Tibial nerve (tissue), 4 donors: Measurements from ENCODE around the gene RUNX2. TPM values are rescaled to one million over a fixed set of nuclear protein-coding genes. Genes with fewer than 3 reads are reported as not detected.

Experiments
- DNase-seq, 2 donors: peaks; one replicate each; pipeline ENCODE4 v3.0.0-alpha.2; 2019; ENCODE audit warnings: low spot score in 2 of 2
- H3K27ac ChIP-seq, 4 donors: fragments of 200-600 bp; sonication (generic) in 3 of 4; one replicate each; pipeline ENCODE4 v1.5.1; 2017 to 2019; ENCODE audit warnings: mild to moderate bottlenecking in 1 of 4
- H3K27me3 ChIP-seq, 2 donors: fragments of 200-600 bp; sonication (generic) in 1 of 2; one replicate each; pipeline versions ENCODE4 v1.5.1 to v1.6.0; 2017 to 2019
- H3K36me3 ChIP-seq, 3 donors: fragments of 200-600 bp; sonication (generic); one replicate each; pipeline ENCODE4 v1.5.1; 2018 to 2019
- H3K4me1 ChIP-seq, 4 donors: fragments of 200-600 bp; sonication (generic) in 3 of 4; one replicate each; pipeline ENCODE4 v1.5.1; 2017 to 2019
- H3K4me3 ChIP-seq, 4 donors: fragments of 200-600 bp; sonication (generic) in 3 of 4; one replicate each; pipeline ENCODE4 v1.5.1; 2017 to 2019; ENCODE audit warnings: mild to moderate bottlenecking in 1 of 4, moderate library complexity in 1 of 4
- H3K9me3 ChIP-seq, 4 donors: fragments of 200-600 bp; sonication (generic) in 3 of 4; one replicate each; pipeline ENCODE4 v1.5.1; 2017 to 2019
- EP300 ChIP-seq, 2 donors: sonication (generic); formaldehyde crosslinking; IDR thresholded peaks; one replicate each; pipeline ENCODE4 v1.6.1; 2017; ENCODE audit warnings: antibody characterized with exemption in 2 of 2, mild to moderate bottlenecking in 1 of 2
- POLR2A ChIP-seq, 2 donors: fragments of 450-650 bp; IDR thresholded peaks; one replicate each; pipeline ENCODE4 v1.6.1; 2017; ENCODE audit warnings: antibody characterized with exemption in 2 of 2, mild to moderate bottlenecking in 2 of 2, moderate library complexity in 2 of 2
- WGBS, 2 donors: methylation state at CpG; one replicate each; pipeline ENCODE4 v1.1.5; 2018; 5-methylcytosine and 5-hydroxymethylcytosine counted together
- total RNA-seq, 4 donors: library from RNA; depleted of rRNA; stranded (reverse); fragments of >200 nt; gene quantifications; one replicate each; pipeline ENCODE4 v1.1.0, GENCODE V29; 2016
- TF ChIP-seq, protein P1 (sequence below), 5 experiments: fragments of 200-600 bp in 3 of 5; fragments of 450-650 bp in 2 of 5; sonication (generic) in 3 of 5; IDR thresholded peaks; one replicate each; pipeline ENCODE4 v1.5.1; 2016 to 2019; ENCODE audit warnings: antibody characterized with exemption in 5 of 5, mild to moderate bottlenecking in 3 of 5, moderate library complexity in 2 of 5

RUNX2 gene
- total RNA-seq, 4 donors from 2014 or later: 6.3 to 12.3 (median 7.8) TPM

DNA sequence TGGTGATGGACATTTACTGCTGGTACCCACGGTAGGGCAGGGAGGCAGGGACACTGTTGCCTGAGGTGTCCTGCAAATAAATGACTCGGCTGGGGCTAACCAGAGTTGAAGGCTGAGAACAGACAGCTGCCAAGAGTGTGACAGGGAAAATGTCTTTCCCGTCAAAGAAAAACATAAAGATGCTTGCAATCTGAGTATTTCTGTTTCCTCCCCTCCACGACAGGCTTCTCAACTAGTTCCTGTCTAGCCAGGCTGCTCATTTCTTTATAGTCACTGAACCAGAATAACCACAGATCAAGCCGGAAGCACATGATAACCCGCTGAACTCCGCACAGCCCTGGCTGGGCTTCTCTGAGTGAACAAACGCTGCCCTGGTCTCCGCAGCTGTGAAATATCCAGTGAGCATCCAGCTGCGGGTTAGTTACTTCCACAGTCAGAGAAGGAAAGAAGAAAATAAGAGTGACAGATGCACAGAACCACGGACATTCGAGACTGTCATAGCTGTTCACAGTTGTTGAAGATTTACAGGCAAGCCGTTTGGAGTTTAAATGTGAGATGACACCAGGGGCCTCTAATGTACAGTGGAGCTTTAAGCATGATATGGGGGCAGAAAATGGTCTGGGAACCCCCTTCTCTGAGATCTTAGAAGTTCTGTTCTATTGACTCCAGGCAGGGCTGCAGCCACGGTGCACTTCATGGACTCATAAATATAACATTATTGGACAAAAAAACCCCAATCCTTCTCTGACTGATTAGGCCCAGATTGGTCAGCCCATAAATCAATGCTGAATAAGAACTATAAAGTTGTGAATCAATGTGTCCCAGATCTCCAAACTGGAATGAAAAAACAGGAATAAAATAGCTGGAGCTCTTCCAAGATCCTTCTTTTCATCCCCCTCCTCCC, 349.5 kb downstream of the RUNX2 start:
- Histone ChIP-seq H3K27ac (peak overlapping the region in 1 of 4 donors; percentile 18), H3K4me3 (no peak overlapping the region), H3K36me3 (no peaks in the 10 kb centered on the region), H3K9me3 (peaks cover 0 to 30% (median 0%) of the 10 kb centered on the region in 4 donors), H3K4me1 (peaks cover 0 to 13% (median 2%) of the 10 kb centered on the region in 4 donors), H3K27me3 (no peaks in the 10 kb centered on the region)
- peak in 1 of 2 donors; percentile 22 for DNase-seq
- TF ChIP-seq, protein P1, sequence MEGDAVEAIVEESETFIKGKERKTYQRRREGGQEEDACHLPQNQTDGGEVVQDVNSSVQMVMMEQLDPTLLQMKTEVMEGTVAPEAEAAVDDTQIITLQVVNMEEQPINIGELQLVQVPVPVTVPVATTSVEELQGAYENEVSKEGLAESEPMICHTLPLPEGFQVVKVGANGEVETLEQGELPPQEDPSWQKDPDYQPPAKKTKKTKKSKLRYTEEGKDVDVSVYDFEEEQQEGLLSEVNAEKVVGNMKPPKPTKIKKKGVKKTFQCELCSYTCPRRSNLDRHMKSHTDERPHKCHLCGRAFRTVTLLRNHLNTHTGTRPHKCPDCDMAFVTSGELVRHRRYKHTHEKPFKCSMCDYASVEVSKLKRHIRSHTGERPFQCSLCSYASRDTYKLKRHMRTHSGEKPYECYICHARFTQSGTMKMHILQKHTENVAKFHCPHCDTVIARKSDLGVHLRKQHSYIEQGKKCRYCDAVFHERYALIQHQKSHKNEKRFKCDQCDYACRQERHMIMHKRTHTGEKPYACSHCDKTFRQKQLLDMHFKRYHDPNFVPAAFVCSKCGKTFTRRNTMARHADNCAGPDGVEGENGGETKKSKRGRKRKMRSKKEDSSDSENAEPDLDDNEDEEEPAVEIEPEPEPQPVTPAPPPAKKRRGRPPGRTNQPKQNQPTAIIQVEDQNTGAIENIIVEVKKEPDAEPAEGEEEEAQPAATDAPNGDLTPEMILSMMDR (IDR thresholded peaks at IDR 0.05): no peak
- peak in 1 of 2 donors; percentile 8 for TF ChIP-seq EP300 (IDR thresholded peaks at IDR 0.05)
- no peak for TF ChIP-seq POLR2A (IDR thresholded peaks at IDR 0.05)
- WGBS, 2 donors: 14 to 17% methylated on average over 14 of the region's 14 CpGs

DNA sequence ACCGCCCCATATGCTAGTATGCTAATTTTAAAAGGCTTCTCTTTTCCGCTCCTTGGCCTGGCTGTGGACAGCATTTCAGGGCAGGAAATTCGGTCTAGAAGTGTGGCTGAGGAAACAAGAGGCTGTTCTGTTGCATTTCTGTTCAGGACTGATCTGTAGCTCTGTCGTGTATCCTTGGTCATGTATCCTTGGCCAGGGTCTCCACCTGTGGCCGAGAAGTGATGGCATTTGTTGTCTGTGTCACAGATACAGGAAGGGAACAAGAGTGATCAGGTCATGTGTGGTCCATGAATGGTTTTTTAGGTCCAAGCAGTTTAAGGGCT, 350.1 kb downstream of the RUNX2 start:
- WGBS, 2 donors: 35 to 45% methylated on average over 5 of the region's 5 CpGs
- Histone ChIP-seq H3K36me3 (no peaks in the 10 kb centered on the region), H3K27ac (no peak overlapping the region), H3K4me3 (no peak overlapping the region), H3K9me3 (peaks cover 0 to 28% (median 0%) of the 10 kb centered on the region in 4 donors), H3K27me3 (no peaks in the 10 kb centered on the region), H3K4me1 (peaks cover 0 to 13% (median 2%) of the 10 kb centered on the region in 4 donors)
- TF ChIP-seq POLR2A (IDR thresholded peaks at IDR 0.05) (no peak), EP300 (IDR thresholded peaks at IDR 0.05) (no peak)
- TF ChIP-seq, protein P1 (IDR thresholded peaks at IDR 0.05): no peak
- DNase-seq: no peak

DNA sequence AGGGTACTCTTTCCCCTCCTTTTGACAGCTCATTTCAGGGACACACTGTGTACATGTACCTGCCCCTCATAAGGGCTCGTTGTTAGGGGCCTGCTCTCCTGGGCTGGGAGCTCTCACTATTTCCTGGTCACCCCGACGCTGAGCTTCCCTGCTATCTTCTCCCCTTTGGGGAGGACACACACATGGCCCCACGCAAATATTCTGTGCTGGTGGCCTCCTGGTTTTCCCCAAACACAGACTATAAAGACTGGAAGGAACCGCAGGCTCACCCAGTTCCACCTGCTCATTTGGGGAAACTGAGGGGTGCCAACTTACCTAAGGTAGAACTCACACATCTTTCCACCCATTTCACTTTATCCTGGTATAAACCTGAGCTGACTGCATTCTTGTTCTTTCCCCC, 351.0 kb downstream of the RUNX2 start:
- no peak overlapping the region for H3K27ac ChIP-seq
- H3K36me3 ChIP-seq: no peaks in the 10 kb centered on the region
- TF ChIP-seq POLR2A (IDR thresholded peaks at IDR 0.05) (no peak), EP300 (IDR thresholded peaks at IDR 0.05) (no peak)
- TF ChIP-seq, protein P1 (IDR thresholded peaks at IDR 0.05): no peak
- H3K4me1 ChIP-seq: peaks cover 0 to 13% (median 2%) of the 10 kb centered on the region in 4 donors
- no peak for DNase-seq
- no peaks in the 10 kb centered on the region for H3K27me3 ChIP-seq
- 88 to 94% methylated on average over 5 of the region's 5 CpGs for WGBS, 2 donors
- H3K9me3 ChIP-seq: peaks cover 0 to 28% (median 0%) of the 10 kb centered on the region in 4 donors
- no peak overlapping the region for H3K4me3 ChIP-seq

DNA sequence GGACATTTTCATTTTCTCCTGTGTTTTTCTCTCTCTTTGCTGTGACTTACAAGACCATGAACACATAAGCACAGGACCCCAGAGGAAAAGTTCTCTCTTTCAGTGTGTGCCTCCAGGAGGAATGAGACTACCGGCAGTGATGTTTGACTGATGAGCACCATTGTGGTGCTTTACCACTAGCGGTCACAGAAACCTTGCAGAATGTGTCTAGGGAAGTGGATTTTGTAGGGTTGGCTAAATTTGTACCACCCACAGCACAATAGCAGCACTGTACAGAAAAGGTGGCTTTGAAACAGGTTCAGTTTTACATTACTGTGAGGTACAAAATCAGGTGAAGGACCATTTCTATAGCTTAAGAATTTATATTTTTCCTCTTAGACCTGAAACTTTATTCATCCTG, 351.5 kb downstream of the RUNX2 start:
- peaks cover 0 to 28% (median 0%) of the 10 kb centered on the region in 4 donors for H3K9me3 ChIP-seq
- no peaks in the 10 kb centered on the region for H3K36me3 ChIP-seq
- DNase-seq: no peak
- 85 to 90% methylated on average over 2 of the region's 2 CpGs for WGBS, 2 donors
- no peak overlapping the region for H3K4me3 ChIP-seq
- peaks cover 0 to 13% (median 2%) of the 10 kb centered on the region in 4 donors for H3K4me1 ChIP-seq
- H3K27ac ChIP-seq: no peak overlapping the region
- no peaks in the 10 kb centered on the region for H3K27me3 ChIP-seq
- TF ChIP-seq, protein P1 (IDR thresholded peaks at IDR 0.05): no peak
- TF ChIP-seq EP300 (IDR thresholded peaks at IDR 0.05): no peak
- TF ChIP-seq POLR2A (IDR thresholded peaks at IDR 0.05): no peak

DNA sequence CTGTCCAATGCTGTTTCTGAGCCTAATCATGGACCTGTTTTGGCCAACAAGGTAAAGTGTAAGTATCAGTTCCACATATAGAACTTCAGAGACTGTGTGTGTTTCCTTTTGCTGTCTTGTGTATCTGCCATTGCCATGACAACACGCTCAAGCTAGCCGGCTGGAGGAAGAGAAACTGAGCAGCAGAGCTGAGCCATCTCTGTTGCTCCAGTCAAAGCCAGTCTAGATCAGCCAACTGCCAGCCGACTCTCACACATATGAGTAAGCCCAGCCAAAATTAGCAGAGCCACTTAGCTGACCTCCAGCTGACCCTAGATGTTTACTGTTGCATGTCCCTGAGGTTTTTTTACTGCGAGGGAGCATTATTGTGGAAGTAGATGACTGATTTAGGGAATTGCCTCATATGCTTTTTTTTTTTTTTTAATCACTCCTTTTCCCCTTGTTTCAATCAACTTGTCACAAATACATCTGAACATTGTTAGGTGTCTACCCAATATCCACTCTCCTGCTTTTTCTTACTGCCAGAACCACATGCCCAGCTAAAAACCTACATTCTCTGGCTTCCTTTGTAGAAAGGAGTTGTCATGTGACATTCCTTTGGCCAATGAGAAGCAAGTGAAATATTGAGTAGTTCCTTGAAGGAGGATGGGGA, 353.9 kb downstream of the RUNX2 start:
- Histone ChIP-seq H3K4me1 (peaks cover 0 to 12% (median 2%) of the 10 kb centered on the region in 4 donors), H3K36me3 (no peaks in the 10 kb centered on the region), H3K9me3 (peaks cover 0 to 28% (median 0%) of the 10 kb centered on the region in 4 donors), H3K27me3 (no peaks in the 10 kb centered on the region), H3K4me3 (no peak overlapping the region), H3K27ac (no peak overlapping the region)
- DNase-seq: no peak
- TF ChIP-seq, protein P1 (IDR thresholded peaks at IDR 0.05): no peak
- TF ChIP-seq EP300 (IDR thresholded peaks at IDR 0.05) (no peak), POLR2A (IDR thresholded peaks at IDR 0.05) (no peak)
- 53 to 59% methylated on average over 4 of the region's 4 CpGs for WGBS, 2 donors
